HG03571 (cell line): ENCODE results near the gene RUBCN.
"Not testable (repeated sequence)": the region's sequence is repeated elsewhere in the genome, so short reads cannot be mapped to it uniquely, and the experiment has no call there.

Experiments used
- ATAC-seq: cut with Tn5 transposase; IDR thresholded peaks from one replicate; pipeline ENCODE4 v1.9.1; 2021; ENCODE audit not compliant: unreplicated experiment

RUBCN gene

DNA sequence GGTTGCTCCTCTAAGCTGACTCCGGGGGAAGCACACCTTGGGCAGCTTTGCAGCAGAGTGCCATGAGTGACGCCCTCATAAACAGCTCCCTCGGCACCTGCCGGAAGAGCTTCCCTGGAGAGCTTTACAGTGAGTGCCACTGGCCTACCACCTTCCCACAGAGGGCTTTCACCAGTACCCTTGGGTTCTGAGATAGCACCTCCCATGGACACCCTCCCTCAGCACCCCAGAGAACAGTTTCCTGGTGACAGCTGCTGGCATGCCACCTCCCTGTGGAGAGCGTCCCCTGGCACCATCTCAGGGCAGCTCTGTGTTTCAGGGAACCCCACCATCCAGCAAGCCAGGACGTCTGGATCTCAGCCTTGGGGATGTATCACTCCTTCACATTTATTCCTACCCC is 49.1 kb downstream of the RUBCN start:
- no peak for ATAC-seq

- ATAC-seq, result no peak
Measured at GRCh38 chr3:197686899-197687298, 49.8 kb downstream of the RUBCN start.

- ATAC-seq, result no peak
Measured at GRCh38 chr3:197685546-197685945, 51.2 kb downstream of the RUBCN start.

- no peak for ATAC-seq
Measured at GRCh38 chr3:197683191-197683590, 53.5 kb downstream of the RUBCN start.

- no peak for ATAC-seq
Measured at GRCh38 chr3:197682713-197683112, 54.0 kb downstream of the RUBCN start.

DNA sequence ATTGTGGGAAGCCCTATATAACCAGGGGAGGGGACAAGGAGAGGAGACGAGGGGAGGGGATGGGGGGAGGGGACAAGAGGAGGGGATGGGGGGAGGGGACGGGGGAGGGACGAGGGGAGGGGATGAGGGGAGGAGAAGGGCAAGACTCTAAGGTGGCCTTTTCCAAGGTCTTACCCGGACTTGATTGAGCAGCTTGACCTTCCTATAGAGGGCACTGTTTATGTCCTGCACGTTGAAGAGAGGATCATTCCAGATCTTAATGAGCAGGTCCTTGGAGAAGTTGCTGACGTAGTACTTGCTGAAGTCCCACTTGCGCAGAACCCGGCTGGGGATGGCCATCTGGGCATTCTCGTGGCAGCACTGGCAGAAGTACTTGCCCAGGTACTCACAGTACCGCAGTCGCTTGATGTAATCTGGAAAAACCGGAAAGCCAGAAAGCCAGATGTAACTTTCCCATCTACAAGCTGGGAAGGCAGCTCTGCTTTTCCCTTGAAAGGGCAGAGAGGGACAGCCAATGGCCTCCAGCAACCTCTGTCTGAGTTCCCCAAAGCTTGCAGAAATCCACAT is 55.7 kb downstream of the RUBCN start:
- no peak for ATAC-seq

GRCh38 chr3:197675951-197676350 is 60.8 kb downstream of the RUBCN start:
- ATAC-seq, result no peak

DNA sequence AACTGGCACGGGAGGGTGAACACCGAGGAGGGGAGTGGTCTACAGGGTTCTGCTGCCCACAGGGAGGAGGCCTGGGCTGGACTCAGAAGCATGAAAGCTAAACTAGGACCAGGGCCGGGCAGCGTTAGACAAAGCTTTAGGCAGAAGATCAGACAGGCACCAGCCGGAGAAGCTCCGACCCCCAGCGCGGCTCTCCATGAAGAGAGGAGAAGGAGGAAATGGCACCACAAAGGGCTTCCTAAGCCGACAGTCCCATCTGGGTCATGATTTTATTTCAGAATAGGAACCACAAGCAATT is 61.2 kb downstream of the RUBCN start:
- ATAC-seq, result no peak

DNA sequence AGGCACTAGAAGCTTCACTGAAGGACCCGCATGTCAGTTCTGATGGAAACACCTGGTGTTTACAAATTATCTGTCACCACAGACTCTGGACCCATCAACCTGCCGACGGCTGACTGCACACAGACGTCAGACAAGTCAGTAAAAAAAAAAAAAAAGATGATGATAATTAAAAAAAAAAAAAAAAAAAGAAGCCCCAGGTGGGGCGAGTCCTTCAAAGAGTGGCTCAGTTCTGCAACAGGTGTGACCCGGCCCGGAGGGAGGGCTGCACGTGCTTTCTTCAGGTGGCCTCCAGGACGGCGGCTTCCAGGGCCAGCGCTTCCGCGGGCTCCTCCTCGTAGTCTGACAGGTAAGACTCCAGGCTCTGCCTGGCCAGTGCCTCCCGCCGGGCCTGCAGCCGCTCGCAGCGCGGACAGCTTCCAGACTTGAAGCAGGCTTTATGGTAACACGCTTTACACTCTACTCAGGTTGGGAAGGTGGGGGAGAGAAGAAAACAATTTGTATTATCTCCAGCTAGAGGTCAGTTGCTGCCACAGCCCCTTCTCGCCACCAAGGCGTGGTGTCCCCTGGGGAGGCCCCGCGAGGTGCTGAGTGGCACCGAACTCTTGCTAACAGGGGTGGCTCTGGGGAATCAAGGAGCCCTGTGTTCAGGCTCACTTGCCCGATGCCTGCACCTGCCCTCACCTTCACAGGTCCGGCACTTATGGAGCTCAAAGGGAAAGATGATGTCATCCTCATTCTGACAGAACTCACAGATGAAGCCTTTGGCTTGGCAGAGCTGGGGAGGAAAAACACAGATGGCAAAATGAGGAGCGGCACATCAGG is 61.8 kb downstream of the RUBCN start:
- no peak for ATAC-seq

GRCh38 chr3:197673170-197673569 is 63.5 kb downstream of the RUBCN start:
- no peak for ATAC-seq

GRCh38 chr3:197670361-197670760 is 66.3 kb downstream of the RUBCN start:
- ATAC-seq, result no peak

GRCh38 chr3:197667968-197668367 is 68.7 kb downstream of the RUBCN start:
- no peak for ATAC-seq

GRCh38 chr3:197667293-197667692 is 69.4 kb downstream of the RUBCN start:
- not testable (repeated sequence) for ATAC-seq

DNA sequence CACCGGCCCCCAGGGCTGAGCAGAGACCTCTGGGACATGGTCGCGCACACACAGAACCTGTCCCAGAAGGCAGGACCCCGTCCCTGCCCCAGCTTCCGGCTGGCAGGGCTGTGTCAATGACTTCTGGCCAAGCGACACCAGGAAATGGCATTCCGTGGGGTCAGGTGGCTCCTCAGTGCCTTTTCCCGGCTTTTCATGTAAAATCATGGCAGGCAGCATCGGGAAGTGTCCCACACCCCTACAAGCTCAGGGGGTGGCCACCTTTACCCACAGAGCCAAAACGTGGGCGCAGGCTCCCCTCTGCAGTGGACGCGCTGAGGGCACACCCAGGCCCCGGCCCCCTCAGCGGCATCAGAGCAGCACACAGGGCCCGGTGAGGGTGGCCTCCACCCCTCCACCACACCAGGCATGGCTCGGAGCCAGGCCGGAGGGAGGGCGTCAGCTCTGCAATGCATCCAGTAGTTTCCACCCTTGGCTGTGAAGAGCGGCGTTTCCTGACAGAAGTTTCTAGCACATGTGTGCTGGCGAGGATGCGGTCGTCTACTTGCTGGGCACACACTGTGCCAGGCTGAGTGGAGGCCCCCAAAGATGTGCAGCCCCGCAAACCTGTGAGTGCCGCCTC is 70.4 kb downstream of the RUBCN start:
- ATAC-seq, result not testable (repeated sequence)

DNA sequence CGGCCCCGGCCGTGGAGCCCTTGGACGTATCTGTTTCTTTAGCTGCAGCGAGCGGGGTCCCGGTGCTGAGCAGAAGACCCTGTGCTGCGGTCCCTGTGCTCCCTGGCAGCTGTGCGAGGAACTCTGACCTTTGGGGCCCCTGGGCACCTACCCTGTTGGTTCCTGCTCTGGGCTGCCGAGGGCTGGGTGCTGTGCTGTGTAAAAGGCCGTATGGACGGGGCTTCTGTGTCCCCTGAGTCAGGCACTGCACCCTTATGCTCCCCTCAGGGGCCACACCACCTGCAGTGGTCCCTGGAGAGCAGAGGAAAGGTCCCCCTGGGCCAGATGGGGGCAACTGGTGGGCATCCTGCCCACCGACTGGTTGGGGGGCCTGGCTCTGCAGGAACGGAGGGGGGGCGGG is 71.2 kb downstream of the RUBCN start:
- peak; percentile 8 for ATAC-seq

DNA sequence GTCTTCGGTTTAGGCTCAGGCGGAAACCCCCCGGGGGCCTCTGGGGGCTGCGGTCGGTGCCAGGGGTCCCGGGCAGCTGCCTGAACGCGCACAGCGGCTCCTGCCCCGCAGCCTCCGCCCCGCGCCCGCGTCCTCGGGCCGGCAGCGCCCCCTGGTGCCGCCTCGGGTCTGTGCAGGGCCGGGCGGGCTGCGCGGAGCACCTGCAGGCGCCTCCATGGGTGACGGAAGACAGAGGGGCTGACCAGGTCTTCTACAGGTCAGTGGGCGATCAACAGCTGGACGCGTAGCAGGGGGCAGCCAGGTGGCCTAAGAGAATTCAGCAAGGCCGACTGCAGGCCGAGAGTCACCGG is 71.6 kb downstream of the RUBCN start:
- ATAC-seq, result peak; percentile 93

DNA sequence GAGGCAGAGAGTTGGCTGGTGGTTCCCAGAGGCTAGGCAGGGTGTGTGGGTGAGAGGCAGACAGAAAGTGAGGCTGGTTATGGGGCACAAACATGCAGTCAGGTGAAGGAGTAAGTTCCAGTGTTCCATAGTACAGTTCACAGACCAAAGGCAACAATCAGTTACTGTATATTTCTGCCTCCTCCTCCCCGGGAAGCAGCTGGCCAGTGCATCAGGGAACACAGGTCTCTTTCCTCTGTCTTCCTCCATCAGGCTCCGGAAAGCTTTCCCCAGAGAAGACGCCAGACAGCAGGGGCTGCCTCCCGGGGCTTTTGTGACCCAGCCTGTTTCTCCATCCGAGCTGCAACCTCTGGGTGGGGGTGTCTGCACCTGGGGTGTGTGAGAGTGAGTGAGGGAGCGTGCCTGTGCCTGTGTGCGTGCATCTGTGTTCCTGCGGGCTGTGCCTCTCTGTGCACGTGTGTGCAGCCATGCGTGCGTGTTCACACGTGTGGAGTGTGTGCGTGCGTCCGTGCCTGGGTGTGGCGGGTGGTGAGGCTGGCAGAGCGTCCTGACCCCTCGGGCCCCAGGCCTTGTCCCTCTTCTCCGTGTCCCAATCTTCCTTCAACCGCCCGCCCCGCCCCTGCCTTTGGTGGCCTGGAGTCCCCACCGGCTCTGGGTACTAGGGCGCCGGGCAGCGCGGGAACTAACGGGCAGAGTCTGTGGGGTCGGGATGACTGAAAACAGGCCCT is 72.1 kb downstream of the RUBCN start:
- peak; percentile 60 for ATAC-seq

GRCh38 chr3:197663367-197664140 is 73.2 kb downstream of the RUBCN start:
- not testable (repeated sequence) for ATAC-seq

DNA sequence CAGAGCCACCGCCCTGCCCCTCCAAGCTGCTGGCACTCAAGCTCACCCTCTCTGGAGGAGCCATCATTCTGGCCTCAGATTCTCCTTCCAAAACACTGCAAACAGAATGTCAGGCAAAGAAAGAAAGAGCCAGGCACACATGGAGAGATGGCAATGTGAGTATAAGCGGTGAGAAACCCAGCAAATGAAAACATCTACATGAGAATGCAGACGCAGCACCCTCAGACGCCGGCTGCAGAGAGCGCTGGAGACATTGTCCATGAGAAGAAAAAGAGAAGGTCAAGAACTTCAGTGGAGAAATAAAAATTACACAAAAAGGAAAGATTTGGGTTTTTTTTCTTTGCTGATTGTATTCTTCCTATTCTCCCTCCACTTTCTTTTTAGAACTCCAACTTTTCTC is 74.4 kb downstream of the RUBCN start:
- ATAC-seq, result not testable (repeated sequence)

DNA sequence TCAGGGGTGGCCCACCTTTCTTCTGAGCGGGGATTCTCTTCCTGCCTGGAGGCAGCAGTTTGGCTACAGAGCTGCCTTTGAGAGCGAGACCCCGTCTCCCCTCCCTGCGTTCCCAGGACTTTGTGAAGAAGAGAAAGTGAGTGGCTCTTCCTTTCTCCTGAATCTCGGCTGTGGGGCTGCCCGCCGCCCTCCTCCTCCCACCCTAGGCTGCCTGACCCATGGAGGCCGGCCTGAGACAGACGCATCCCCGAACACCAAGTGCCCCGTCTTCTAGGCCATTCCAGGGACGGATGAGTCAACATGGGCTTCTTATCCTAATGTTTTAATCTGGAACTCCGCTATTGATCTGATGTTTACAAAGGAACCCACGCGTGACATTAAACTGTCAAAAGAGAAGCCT is 74.8 kb downstream of the RUBCN start:
- ATAC-seq, result not testable (repeated sequence)

DNA sequence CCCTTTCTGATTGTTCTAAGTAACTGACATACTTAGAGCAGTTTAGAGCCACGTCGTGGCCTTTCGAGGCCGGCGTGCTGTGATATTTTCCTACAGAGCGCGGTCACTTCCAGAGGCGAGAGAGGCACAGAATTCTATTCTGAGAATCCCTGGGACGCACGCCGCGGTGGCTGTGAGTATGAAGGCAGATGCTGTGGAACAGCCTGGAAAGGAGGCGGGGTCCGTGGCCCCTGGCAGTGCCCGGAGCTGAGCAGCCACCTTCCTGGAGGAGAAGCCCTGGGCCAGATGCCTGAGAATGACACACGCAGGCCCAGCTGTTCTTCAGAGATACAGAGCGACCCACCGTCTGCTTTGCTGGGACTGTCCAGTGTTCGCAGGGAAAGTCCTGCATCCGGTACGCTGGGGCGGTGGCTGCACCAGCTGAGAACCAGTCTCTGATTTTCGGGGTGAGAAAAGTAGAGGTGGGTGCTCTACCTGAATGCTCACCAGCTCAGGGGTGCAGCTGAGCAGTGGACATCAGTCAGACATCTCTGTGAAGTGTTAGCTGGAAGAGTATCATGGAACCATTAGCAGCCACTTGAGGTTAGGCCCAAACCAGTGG is 75.4 kb downstream of the RUBCN start:
- ATAC-seq, result not testable (repeated sequence)
